ENCODE measurements around the gene DNAJB11.
"Not testable (repeated sequence)": the region's sequence is repeated elsewhere in the genome, so short reads cannot be mapped to it uniquely, and the experiment has no call there.

DNAJB11 gene

DNA sequence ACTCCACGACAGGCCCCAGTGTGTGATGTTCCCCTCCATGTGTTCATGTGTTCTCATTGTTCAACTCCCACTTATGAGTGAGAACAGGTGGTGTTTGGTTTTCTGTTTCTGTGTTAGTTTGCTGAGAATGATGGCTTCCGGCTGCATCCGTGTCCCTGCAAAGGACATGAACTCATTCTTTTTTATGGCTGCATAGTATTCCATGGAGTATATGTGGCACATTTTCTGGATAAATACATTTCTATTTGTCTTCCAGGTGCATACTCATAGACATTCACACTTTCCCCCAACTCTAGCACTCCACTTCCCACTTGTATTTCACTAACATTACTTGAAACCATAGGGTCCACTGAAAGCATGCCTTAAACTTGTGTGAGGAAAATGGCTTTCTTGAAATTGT is 38.8 kb upstream of the DNAJB11 start:
- not testable (repeated sequence) for H3K27me3 ChIP-seq (ENCODE audit: insufficient read depth, low read length); H2AFZ ChIP-seq (ENCODE audit: low read length, unreplicated experiment); H3K36me3 ChIP-seq (ENCODE audit: insufficient read depth, low read length); H3K27ac ChIP-seq (ENCODE audit: low read depth, low read length); H3K4me3 ChIP-seq (ENCODE audit: low read depth, low read length); H3K79me2 ChIP-seq (ENCODE audit: control insufficient read depth, insufficient read depth, low read length, unreplicated experiment); H3K4me1 ChIP-seq (ENCODE audit: control insufficient read depth, insufficient read depth, low read length, unreplicated experiment)

DNA sequence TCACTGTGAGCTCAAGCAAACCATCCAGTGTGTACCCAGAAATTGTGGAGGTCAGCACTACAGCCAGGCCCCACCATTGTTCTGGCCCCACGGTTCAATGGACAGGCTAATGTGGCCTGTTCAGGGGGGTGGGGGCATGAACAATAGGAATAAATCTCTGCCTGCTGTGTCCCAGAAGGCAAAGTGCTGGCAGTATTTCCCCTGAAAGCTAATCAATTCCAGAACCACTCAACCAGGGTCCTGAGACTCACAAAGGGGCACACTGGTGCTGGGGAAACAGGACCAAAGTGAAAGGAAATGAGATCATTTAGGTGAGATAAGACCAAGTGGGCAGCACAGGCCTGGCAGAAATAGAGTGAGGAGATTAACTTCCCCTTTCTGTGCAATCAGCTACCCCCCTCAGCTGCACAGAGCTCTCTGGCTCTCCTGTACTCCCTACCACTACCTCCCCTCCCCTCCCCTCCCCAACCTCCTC is 37.9 kb upstream of the DNAJB11 start:
- H3K27ac ChIP-seq (ENCODE audit: low read depth, low read length), result no peak overlapping the region
- no peak overlapping the region for H3K4me3 ChIP-seq (ENCODE audit: low read depth, low read length)
- H3K79me2 ChIP-seq (ENCODE audit: control insufficient read depth, insufficient read depth, low read length, unreplicated experiment), result no peaks in the 10 kb centered on the region
- no peak overlapping the region for H2AFZ ChIP-seq (ENCODE audit: low read length, unreplicated experiment)
- no peaks in the 10 kb centered on the region for H3K27me3 ChIP-seq (ENCODE audit: insufficient read depth, low read length)
- H3K36me3 ChIP-seq (ENCODE audit: insufficient read depth, low read length), result no peaks in the 10 kb centered on the region
- H3K4me1 ChIP-seq (ENCODE audit: control insufficient read depth, insufficient read depth, low read length, unreplicated experiment), result peaks cover 11% of the 10 kb centered on the region

DNA sequence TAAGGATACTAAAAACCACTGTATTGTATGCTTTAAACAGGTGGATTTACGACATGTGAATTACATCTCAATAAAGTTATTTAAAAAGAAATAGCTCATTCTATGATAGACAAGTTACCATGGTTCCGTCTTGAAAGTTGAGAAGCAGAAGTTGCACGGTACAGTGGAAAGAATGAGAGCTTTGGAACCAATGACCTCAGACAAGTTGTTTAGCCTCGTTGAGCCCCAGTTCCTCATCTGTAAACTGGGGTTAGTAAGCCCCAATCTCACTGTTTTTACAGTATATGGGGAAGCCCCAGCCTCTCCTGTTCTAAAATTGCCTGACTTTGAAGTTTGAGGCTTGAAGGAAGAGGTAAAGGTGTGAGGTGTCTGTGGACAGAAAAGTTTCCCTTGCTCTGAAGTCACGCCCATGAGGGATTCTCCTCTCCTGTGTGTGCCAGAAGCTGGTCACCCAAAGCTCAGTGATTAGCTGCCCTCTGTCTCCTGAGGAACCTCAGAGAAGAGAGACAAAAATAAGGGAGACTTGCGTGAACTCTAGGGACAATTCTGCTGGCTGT is 36.3 kb upstream of the DNAJB11 start:
- Histone ChIP-seq H3K4me3 (ENCODE audit: low read depth, low read length) (no peak overlapping the region), H3K27me3 (ENCODE audit: insufficient read depth, low read length) (no peaks in the 10 kb centered on the region), H3K36me3 (ENCODE audit: insufficient read depth, low read length) (no peaks in the 10 kb centered on the region), H3K4me1 (ENCODE audit: control insufficient read depth, insufficient read depth, low read length, unreplicated experiment) (peaks cover 12% of the 10 kb centered on the region), H3K79me2 (ENCODE audit: control insufficient read depth, insufficient read depth, low read length, unreplicated experiment) (no peaks in the 10 kb centered on the region), H3K27ac (ENCODE audit: low read depth, low read length) (no peak overlapping the region), H2AFZ (ENCODE audit: low read length, unreplicated experiment) (no peak overlapping the region)

DNA sequence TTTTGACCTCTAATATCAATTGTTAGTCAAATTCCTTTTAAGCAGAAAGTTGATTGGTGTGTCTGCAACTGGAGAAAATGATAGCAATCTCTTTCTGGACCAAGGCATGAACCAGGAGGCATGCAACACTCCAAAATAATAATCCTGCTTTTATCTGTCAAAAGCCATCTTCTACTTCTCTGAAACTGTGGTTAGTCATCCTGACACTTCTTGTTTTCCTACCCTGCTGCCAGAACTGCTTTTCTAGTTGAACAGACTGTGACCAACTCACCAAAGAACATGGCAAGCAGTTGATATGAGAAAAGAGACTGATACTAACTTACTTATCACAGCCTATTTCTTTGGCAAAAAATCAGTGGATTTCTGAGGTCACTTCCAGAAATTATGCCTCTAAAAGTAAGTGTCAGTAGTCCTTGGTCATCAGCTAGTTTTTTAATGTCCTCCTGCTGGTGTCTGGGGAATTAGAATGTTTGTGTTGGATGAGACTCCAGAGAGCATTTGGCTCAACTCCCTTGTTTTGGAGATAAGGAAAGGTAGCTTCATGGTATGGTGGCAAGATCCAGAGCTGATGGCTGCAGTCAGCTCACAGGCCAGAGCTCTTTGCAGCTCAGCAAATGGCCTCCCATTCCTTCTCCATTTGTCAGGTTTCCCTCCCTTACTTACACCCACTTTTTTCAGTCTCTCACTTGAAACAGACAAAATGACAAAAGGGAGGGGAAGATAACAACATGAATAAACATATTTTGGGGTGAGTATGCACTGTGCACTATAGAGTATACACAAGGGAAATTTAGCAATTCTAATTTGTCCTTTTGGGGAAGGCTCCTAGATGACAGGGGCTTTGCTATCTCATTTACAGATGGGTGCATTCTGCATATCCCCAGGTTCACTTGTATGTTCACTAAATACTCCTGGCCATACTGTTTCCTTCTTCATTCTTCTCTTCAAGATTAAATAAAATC is 33.4 kb upstream of the DNAJB11 start:
- no peak overlapping the region for H3K4me3 ChIP-seq (ENCODE audit: low read depth, low read length)
- no peak overlapping the region for H2AFZ ChIP-seq (ENCODE audit: low read length, unreplicated experiment)
- H3K27ac ChIP-seq (ENCODE audit: low read depth, low read length), result no peak overlapping the region
- H3K27me3 ChIP-seq (ENCODE audit: insufficient read depth, low read length), result no peaks in the 10 kb centered on the region
- H3K36me3 ChIP-seq (ENCODE audit: insufficient read depth, low read length), result no peaks in the 10 kb centered on the region
- H3K79me2 ChIP-seq (ENCODE audit: control insufficient read depth, insufficient read depth, low read length, unreplicated experiment), result no peaks in the 10 kb centered on the region
- H3K4me1 ChIP-seq (ENCODE audit: control insufficient read depth, insufficient read depth, low read length, unreplicated experiment), result peaks cover 28% of the 10 kb centered on the region

DNA sequence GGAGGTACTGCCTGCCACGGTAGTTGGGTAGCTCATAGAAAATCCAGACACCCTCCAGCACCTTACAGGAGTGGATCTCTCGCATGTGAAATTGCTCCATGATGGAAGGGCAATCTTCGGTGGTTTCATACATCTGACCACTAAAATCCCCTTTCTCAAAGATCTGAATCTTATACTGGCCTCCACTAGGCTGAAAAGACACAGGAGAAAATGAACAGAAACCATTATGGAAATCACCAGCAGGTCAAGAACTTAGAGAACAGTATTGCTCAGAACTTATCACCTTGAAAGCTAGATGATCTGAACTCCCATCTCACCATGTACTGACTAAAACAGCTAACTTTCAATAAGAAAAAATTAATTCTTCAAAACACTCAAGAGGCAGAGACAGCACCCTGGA is 31.7 kb upstream of the DNAJB11 start:
- H3K27ac ChIP-seq (ENCODE audit: low read depth, low read length), result no peak overlapping the region
- H3K4me1 ChIP-seq (ENCODE audit: control insufficient read depth, insufficient read depth, low read length, unreplicated experiment), result peaks cover 30% of the 10 kb centered on the region
- no peak overlapping the region for H2AFZ ChIP-seq (ENCODE audit: low read length, unreplicated experiment)
- no peaks in the 10 kb centered on the region for H3K27me3 ChIP-seq (ENCODE audit: insufficient read depth, low read length)
- H3K79me2 ChIP-seq (ENCODE audit: control insufficient read depth, insufficient read depth, low read length, unreplicated experiment), result no peaks in the 10 kb centered on the region
- no peak overlapping the region for H3K4me3 ChIP-seq (ENCODE audit: low read depth, low read length)
- 0 out of 2 replicates have a peak, but pooled peaks cover under 1% of the 10 kb centered on the region for H3K36me3 ChIP-seq (ENCODE audit: insufficient read depth, low read length)

DNA sequence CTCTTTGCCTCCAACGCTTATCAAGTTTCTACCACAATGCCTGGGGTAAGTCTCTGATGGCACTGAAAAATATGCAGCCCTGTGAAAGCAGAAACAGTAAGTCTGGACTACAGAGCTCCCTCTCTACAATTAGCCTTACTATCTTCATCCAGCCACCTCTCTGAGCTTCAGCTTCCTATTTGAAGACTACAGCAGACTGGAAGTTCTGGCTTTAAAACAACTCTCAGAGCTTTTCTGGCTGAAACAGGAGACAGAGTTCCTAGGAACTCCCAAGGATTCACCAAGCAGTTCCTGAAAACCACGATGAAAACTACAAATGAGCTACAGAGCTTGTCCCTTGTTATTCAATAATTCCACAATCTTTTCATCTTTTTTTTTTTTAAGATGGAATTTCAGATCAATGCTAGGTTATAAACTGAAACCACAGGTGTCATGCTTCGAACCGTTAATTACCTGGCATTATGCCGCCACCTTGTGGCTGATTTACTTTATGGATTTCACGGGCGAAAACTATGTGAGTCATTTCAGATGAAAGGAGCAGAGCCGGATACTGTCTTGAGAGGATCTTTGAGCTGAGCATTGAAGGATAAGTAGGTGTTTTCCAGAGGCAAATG is 30.2 kb upstream of the DNAJB11 start:
- no peaks in the 10 kb centered on the region for H3K79me2 ChIP-seq (ENCODE audit: control insufficient read depth, insufficient read depth, low read length, unreplicated experiment)
- peaks cover 37% of the 10 kb centered on the region for H3K4me1 ChIP-seq (ENCODE audit: control insufficient read depth, insufficient read depth, low read length, unreplicated experiment)
- no peaks in the 10 kb centered on the region for H3K27me3 ChIP-seq (ENCODE audit: insufficient read depth, low read length)
- H2AFZ ChIP-seq (ENCODE audit: low read length, unreplicated experiment), result no peak overlapping the region
- H3K4me3 ChIP-seq (ENCODE audit: low read depth, low read length), result no peak overlapping the region
- H3K36me3 ChIP-seq (ENCODE audit: insufficient read depth, low read length), result 0 out of 2 replicates have a peak, but pooled peaks cover 5% of the 10 kb centered on the region
- peak overlapping the region; percentile 60 for H3K27ac ChIP-seq (ENCODE audit: low read depth, low read length)

DNA sequence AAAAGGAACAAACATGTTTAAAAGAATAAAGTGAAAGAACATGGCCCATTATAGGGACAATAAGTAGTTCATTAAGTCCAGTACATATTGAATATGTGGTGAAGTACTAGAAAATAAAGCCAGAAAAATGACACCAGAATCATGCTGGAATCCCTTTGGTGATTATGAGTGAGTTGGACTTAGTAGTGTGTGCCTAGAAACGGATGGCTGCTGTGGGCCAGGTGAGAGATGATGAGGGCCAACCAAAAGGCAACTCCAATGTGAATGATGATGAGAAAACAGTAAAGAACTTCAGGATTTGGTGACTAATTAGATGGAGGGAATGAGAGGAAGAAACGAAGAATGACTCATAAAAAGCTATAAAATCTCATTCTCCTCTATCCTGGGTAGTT is 29.7 kb upstream of the DNAJB11 start:
- peaks cover 37% of the 10 kb centered on the region for H3K4me1 ChIP-seq (ENCODE audit: control insufficient read depth, insufficient read depth, low read length, unreplicated experiment)
- no peak overlapping the region for H2AFZ ChIP-seq (ENCODE audit: low read length, unreplicated experiment)
- 0 out of 2 replicates have a peak, but pooled peaks cover 5% of the 10 kb centered on the region for H3K36me3 ChIP-seq (ENCODE audit: insufficient read depth, low read length)
- H3K27ac ChIP-seq (ENCODE audit: low read depth, low read length), result peak overlapping the region; percentile 60
- H3K27me3 ChIP-seq (ENCODE audit: insufficient read depth, low read length), result no peaks in the 10 kb centered on the region
- no peak overlapping the region for H3K4me3 ChIP-seq (ENCODE audit: low read depth, low read length)
- no peaks in the 10 kb centered on the region for H3K79me2 ChIP-seq (ENCODE audit: control insufficient read depth, insufficient read depth, low read length, unreplicated experiment)

DNA sequence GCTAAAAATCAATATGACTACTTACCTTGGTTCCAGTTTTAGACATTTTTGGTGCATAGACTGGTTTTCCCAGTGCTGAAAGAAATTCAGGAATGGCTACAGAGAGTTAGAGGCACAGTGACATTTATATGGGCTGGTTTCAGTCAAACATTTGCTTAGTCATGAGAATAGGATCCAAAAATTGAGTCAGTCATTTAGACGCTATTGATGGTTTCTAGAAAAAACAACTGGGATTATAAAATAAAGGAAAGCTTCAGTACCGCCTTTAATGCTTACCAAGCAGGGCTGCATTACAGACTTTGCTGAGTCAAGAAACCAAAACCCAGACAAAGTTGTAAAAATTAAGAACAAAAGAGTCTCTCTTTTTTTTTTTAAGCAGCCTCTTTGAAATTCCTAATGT is 26.2 kb upstream of the DNAJB11 start, which contains the start of gene CRYGS:
TSS of gene CRYGS (minus strand) at position 100 of the 400 bp plus-strand sequence. CDS start at position 46, 54 bp downstream.
- Histone ChIP-seq H3K36me3 (ENCODE audit: insufficient read depth, low read length) (peaks cover 13% of the 10 kb centered on the region), H3K4me3 (ENCODE audit: low read depth, low read length) (no peak within 1 kb of the TSS), H3K27ac (ENCODE audit: low read depth, low read length) (no peak within 1 kb of the TSS), H2AFZ (ENCODE audit: low read length, unreplicated experiment) (no peak within 1 kb of the TSS), H3K79me2 (ENCODE audit: control insufficient read depth, insufficient read depth, low read length, unreplicated experiment) (no peaks in the 10 kb centered on the region), H3K4me1 (ENCODE audit: control insufficient read depth, insufficient read depth, low read length, unreplicated experiment) (peaks cover 26% of the 10 kb centered on the region), H3K27me3 (ENCODE audit: insufficient read depth, low read length) (no peaks in the 10 kb centered on the region)

DNA sequence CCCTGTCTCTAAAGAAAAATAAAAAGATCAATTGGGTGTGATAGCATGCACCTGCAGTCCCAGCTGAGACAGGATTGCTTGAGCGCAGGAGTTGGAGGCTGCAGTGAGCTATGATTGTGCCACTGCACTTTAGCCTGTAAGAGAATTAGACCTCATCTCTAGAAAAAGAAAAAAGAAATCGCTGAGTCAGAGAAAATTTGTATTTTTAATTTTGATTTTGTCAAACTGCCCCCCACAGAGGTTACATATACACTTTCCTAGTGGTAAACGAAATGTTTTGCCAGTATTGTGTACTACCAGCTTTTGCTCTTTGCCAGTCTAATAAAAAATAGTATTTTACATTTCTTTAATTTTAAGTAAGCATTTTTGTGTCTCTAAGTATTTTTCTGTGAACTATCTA is 21.0 kb upstream of the DNAJB11 start:
- Histone ChIP-seq H3K79me2 (ENCODE audit: control insufficient read depth, insufficient read depth, low read length, unreplicated experiment) (no peaks in the 10 kb centered on the region), H3K27ac (ENCODE audit: low read depth, low read length) (no peak overlapping the region), H3K4me3 (ENCODE audit: low read depth, low read length) (no peak overlapping the region), H2AFZ (ENCODE audit: low read length, unreplicated experiment) (no peak overlapping the region), H3K4me1 (ENCODE audit: control insufficient read depth, insufficient read depth, low read length, unreplicated experiment) (peaks cover 2% of the 10 kb centered on the region), H3K36me3 (ENCODE audit: insufficient read depth, low read length) (peaks cover 14% of the 10 kb centered on the region), H3K27me3 (ENCODE audit: insufficient read depth, low read length) (no peaks in the 10 kb centered on the region)

DNA sequence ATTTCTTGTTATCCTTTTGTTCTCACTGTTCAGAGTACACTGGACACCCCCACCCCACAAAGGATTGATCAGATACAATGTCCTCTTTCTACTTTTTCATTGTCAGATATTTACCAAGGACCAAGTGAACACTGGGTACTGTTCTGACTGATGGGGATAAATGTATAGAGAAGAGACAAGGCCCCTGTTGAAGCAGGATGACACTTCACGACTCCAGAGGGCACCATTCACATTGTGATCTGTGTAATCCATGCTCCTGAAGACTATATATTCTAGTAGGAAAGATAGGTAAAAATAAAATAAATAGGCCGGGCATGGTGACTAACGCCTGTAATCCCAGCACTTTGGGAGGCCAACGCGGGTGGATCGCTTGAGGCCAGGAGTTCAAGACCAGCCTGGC is 19.1 kb upstream of the DNAJB11 start:
- no peak overlapping the region for H3K4me3 ChIP-seq (ENCODE audit: low read depth, low read length)
- no peak overlapping the region for H3K27ac ChIP-seq (ENCODE audit: low read depth, low read length)
- no peaks in the 10 kb centered on the region for H3K27me3 ChIP-seq (ENCODE audit: insufficient read depth, low read length)
- no peak overlapping the region for H2AFZ ChIP-seq (ENCODE audit: low read length, unreplicated experiment)
- H3K79me2 ChIP-seq (ENCODE audit: control insufficient read depth, insufficient read depth, low read length, unreplicated experiment), result no peaks in the 10 kb centered on the region
- H3K4me1 ChIP-seq (ENCODE audit: control insufficient read depth, insufficient read depth, low read length, unreplicated experiment), result no peaks in the 10 kb centered on the region
- H3K36me3 ChIP-seq (ENCODE audit: insufficient read depth, low read length), result peaks cover 14% of the 10 kb centered on the region
